PC-9 (cell line): ENCODE data around the gene KLHDC4. TPM values are rescaled to one million over a fixed set of nuclear protein-coding genes. Genes with fewer than 3 reads are reported as not detected.

ENCODE experiments used
- BruUV-seq: library from RNA; stranded (reverse); fragments of 400-500 nt; replicated peaks from 2 replicates; lab custom pipeline; 2021; lab: Mats Ljungman, UMichigan
- CTCF ChIA-PET: fragments of 300-600 bp; sonication (Branson Sonifier 250); formaldehyde crosslinking; loops from one replicate; lab custom pipeline; 2022; ENCODE audit warnings: antibody characterized with exemption; lab: Charles Lee
- POLR2A ChIA-PET: fragments of 300-600 bp; sonication (Branson Sonifier 250); formaldehyde crosslinking; loops from one replicate; lab custom pipeline; 2022; ENCODE audit warnings: antibody characterized with exemption; ENCODE audit not compliant: unreplicated experiment; lab: Charles Lee
- DNase-seq, 2 experiments: peaks; one replicate each; pipeline versions ENCODE4 v3.0.0 to v3.0.0-alpha.2; 2015 to 2022; ENCODE audit warnings: mixed read lengths in 1 of 2
- H2AFZ ChIP-seq: fragments of 200-600 bp; sonication (generic); 2 replicates; pipeline ENCODE4 v1.8.1; 2017; ENCODE audit warnings: antibody characterized with exemption
- H3F3A ChIP-seq: fragments of 200-600 bp; sonication (generic); 2 replicates; pipeline ENCODE4 v1.8.1; 2017; ENCODE audit warnings: antibody characterized with exemption, mild to moderate bottlenecking, low read depth; ENCODE audit not compliant: insufficient read depth
- H3K27ac ChIP-seq: fragments of 200-600 bp; sonication (generic); 2 replicates; pipeline ENCODE4 v1.6.1; 2016; ENCODE audit warnings: mixed run types
- H3K27me3 ChIP-seq: fragments of 200-600 bp; sonication (generic); 2 replicates; pipeline ENCODE4 v1.6.1; 2016; ENCODE audit warnings: low read depth, mixed run types; ENCODE audit not compliant: insufficient read depth
- H3K36me3 ChIP-seq: fragments of 200-600 bp; sonication (generic); 2 replicates; pipeline ENCODE4 v1.6.1; 2016; ENCODE audit warnings: low read depth, mixed run types
- H3K4me1 ChIP-seq: fragments of 200-600 bp; sonication (generic); replicated peaks from 2 replicates; pipeline ENCODE4 v1.6.1; 2016; ENCODE audit warnings: mixed run types; ENCODE audit not compliant: insufficient read depth
- H3K4me2 ChIP-seq: fragments of 200-600 bp; sonication (generic); 2 replicates; pipeline ENCODE4 v1.6.1; 2017; ENCODE audit warnings: mixed run types
- H3K4me3 ChIP-seq: fragments of 200-600 bp; sonication (generic); 2 replicates; pipeline ENCODE4 v1.6.1; 2016; ENCODE audit warnings: mixed run types
- H3K79me2 ChIP-seq: fragments of 200-600 bp; sonication (generic); 2 replicates; pipeline ENCODE4 v1.6.1; 2017; ENCODE audit warnings: low read depth, mixed run types
- H3K9me2 ChIP-seq: fragments of 200-600 bp; sonication (generic); 2 replicates; pipeline ENCODE4 v1.8.1; 2017; ENCODE audit warnings: mild to moderate bottlenecking; ENCODE audit not compliant: insufficient read depth
- H3K9me3 ChIP-seq: fragments of 200-600 bp; sonication (generic); 2 replicates; pipeline ENCODE4 v1.8.1; 2016; ENCODE audit warnings: low read depth; ENCODE audit not compliant: insufficient read depth
- H4K20me1 ChIP-seq: fragments of 200-600 bp; sonication (generic); 2 replicates; pipeline ENCODE4 v1.8.1; 2017; ENCODE audit not compliant: insufficient read depth
- EZH2 ChIP-seq: fragments of 200-600 bp; sonication (generic); IDR thresholded peaks from 2 replicates; pipeline ENCODE4 v1.8.0; 2017; ENCODE audit warnings: antibody characterized with exemption, low read depth
- intact Hi-C: fragments of 100-400 bp; cut with micrococcal nuclease; formaldehyde crosslinking; loops from one replicate; pipeline ENCODE4 v1.10.0; 2022; ENCODE audit not compliant: unreplicated experiment
- total RNA-seq: library from RNA; stranded (reverse); gene quantifications from 2 replicates; pipeline ENCODE4 v1.2.3, GENCODE V29; 2021
- TF ChIP-seq, protein P1 (sequence below): fragments of 200-600 bp; sonication (generic); conservative IDR thresholded peaks from 2 replicates; pipeline ENCODE4 v1.6.1; 2017; ENCODE audit warnings: mixed run types, antibody characterized with exemption, mild to moderate bottlenecking, moderate library complexity

KLHDC4 gene
- total RNA-seq, 1 experiment from 2014 or later, result 66.5 TPM

DNA sequence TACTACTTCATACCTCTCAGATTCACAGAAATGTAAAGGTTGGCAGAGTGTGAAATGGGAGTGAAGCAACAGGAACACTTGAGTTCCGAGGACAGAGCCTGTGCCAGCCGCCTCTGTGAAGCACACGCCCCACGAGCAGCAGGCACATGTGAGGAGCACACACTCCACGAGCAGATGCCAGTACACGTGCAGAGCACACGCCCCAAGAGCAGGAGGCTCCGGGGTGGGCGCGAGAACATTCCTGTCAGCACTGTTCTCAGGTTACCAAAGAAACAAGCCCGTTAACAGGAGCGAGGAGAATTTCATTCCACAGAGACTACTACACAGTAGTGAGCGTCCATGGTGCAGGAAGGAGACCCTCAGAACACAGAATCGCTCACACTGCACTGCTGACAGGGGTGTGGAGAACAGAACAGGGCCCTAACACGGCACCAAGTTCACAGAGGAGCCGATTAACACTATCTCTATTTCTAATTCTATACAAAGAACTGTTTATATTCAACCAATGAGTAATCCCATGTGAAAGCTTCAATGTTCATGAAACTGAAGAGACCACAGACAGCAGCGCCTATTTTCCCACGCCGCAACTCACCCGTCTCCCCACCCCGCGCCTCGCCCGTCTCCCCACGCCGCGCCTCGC, 40.1 kb downstream of the KLHDC4 start:
- H3K36me3 ChIP-seq, result peaks cover 19% of the 10 kb centered on the region; the same call in 1 of the 2 replicates
- H2AFZ ChIP-seq, result no peak overlapping the region
- H3K9me3 ChIP-seq, result no peaks in the 10 kb centered on the region
- H3K4me1 ChIP-seq, result no peaks in the 10 kb centered on the region
- H3K9me2 ChIP-seq, result no peaks in the 10 kb centered on the region
- no peak overlapping the region for H3K4me2 ChIP-seq
- peaks cover 15% of the 10 kb centered on the region for H4K20me1 ChIP-seq
- no peak overlapping the region for H3K4me3 ChIP-seq
- DNase-seq, result no peak
- POLR2A ChIA-PET, result interaction anchor here (0.6 kb wide), 1 partner anchor 40 kb away, joined by 8 read pairs; the partner anchor contains the start of gene KLHDC4
- TF ChIP-seq, protein P1, sequence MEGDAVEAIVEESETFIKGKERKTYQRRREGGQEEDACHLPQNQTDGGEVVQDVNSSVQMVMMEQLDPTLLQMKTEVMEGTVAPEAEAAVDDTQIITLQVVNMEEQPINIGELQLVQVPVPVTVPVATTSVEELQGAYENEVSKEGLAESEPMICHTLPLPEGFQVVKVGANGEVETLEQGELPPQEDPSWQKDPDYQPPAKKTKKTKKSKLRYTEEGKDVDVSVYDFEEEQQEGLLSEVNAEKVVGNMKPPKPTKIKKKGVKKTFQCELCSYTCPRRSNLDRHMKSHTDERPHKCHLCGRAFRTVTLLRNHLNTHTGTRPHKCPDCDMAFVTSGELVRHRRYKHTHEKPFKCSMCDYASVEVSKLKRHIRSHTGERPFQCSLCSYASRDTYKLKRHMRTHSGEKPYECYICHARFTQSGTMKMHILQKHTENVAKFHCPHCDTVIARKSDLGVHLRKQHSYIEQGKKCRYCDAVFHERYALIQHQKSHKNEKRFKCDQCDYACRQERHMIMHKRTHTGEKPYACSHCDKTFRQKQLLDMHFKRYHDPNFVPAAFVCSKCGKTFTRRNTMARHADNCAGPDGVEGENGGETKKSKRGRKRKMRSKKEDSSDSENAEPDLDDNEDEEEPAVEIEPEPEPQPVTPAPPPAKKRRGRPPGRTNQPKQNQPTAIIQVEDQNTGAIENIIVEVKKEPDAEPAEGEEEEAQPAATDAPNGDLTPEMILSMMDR, result no peak
- no peak for TF ChIP-seq EZH2
- H3K27me3 ChIP-seq, result no peaks in the 10 kb centered on the region
- H3F3A ChIP-seq, result no peaks in the 10 kb centered on the region
- no peaks in the 10 kb centered on the region for H3K79me2 ChIP-seq
- BruUV-seq, result no TSS peak
- intact Hi-C loops, result no loop called here
- CTCF ChIA-PET, result no interaction called here
- H3K27ac ChIP-seq, result no peak overlapping the region

DNA sequence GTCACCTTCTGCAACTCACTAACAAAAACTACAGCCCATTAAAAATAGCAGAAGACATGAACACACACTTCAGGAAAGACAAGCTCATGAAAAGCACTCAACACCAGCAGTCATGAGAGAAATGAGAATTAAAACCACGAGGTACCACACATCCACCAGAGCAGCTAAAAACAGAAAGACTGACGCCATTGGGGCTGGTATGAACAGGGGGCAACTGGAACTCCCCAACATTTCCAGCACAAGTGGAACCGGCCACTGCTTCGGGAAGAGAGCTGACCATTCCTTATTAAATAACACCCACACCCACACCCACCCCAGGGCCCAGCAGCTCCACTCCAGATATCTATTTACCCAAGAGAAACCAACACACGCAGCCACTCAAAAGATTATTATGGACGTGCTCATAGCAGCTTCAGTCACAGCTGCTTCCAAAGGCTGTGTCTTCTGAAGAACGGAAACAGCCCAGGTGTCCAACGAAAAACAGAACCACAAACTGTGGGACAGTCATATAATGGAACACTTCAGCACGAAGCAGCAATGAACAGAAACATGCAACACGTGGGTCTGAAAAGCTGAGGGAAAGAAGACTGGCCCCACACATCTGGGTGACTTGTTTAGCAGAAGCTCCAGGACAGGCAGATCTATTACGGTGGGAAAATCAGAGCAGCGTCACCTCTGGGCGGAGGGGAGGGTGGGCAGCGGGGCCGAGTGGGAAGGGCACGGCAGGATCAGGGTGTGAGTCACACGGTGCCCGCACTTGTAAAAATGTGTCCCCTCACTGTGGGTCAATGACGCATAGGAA, 41.1 kb downstream of the KLHDC4 start:
- Histone ChIP-seq H3K4me1 (no peaks in the 10 kb centered on the region), H3K27ac (no peak overlapping the region), H3F3A (no peaks in the 10 kb centered on the region), H3K9me2 (no peaks in the 10 kb centered on the region), H3K9me3 (no peaks in the 10 kb centered on the region), H3K4me2 (no peak overlapping the region), H3K27me3 (no peaks in the 10 kb centered on the region), H2AFZ (no peak overlapping the region), H3K4me3 (no peak overlapping the region), H4K20me1 (peaks cover 13% of the 10 kb centered on the region), H3K36me3 (0 out of 2 replicates have a peak, but pooled peaks cover 18% of the 10 kb centered on the region), H3K79me2 (no peaks in the 10 kb centered on the region)
- intact Hi-C loops, result no loop called here
- no peak for DNase-seq
- POLR2A ChIA-PET, result interaction anchor here (0.6 kb wide), 2 partner anchors 41 to 294 kb away, joined by 3 to 8 read pairs; partner anchors contain the start of gene KLHDC4
- no peak for TF ChIP-seq EZH2
- TF ChIP-seq, protein P1, result no peak
- CTCF ChIA-PET, result no interaction called here
- no TSS peak for BruUV-seq

- H3K9me2 ChIP-seq, result no peaks in the 10 kb centered on the region
- no peaks in the 10 kb centered on the region for H3K4me1 ChIP-seq
- POLR2A ChIA-PET, result no interaction called here
- DNase-seq, result no peak
- intact Hi-C loops, result no loop called here
- no peaks in the 10 kb centered on the region for H3F3A ChIP-seq
- no peak overlapping the region for H3K4me3 ChIP-seq
- no TSS peak for BruUV-seq
- H4K20me1 ChIP-seq, result peaks cover 17% of the 10 kb centered on the region
- no peak overlapping the region for H3K27ac ChIP-seq
- CTCF ChIA-PET, result no interaction called here
- H3K4me2 ChIP-seq, result no peak overlapping the region
- H3K9me3 ChIP-seq, result no peaks in the 10 kb centered on the region
- no peak for TF ChIP-seq EZH2
- TF ChIP-seq, protein P1, result no peak
- no peak overlapping the region for H2AFZ ChIP-seq
- no peaks in the 10 kb centered on the region for H3K27me3 ChIP-seq
- H3K79me2 ChIP-seq, result no peaks in the 10 kb centered on the region
- H3K36me3 ChIP-seq, result 0 out of 2 replicates have a peak, but pooled peaks cover 13% of the 10 kb centered on the region
These were observed 42.6 kb downstream of the KLHDC4 start for GRCh38 chr16:87723226-87723623.
